HepG2 (cell line): ENCODE data around the gene STK39. TPM values are rescaled to one million over a fixed set of nuclear protein-coding genes. Genes with fewer than 3 reads are reported as not detected.
A peak's percentile ranks its signal among the peaks of the same experiment; 100 is the strongest.

ENCODE experiments used
- ATF7-NPFF ChIP-seq: sonication (generic); formaldehyde crosslinking; IDR thresholded peaks from 2 replicates; pipeline ENCODE4 v1.8.1; 2023; ENCODE audit warnings: mild to moderate bottlenecking, low read depth, missing genetic modification reagents, moderate library complexity
- CAMTA2 ChIP-seq: sonication (generic); formaldehyde crosslinking; IDR thresholded peaks from 2 replicates; pipeline ENCODE4 v1.4.0; 2020; ENCODE audit warnings: mild to moderate bottlenecking, missing genetic modification reagents, borderline replicate concordance
- NFKBIZ ChIP-seq: IDR thresholded peaks from 2 replicates; pipeline ENCODE4 v1.6.1; 2018; ENCODE audit warnings: missing genetic modification reagents, missing compliant biosample characterization
- SOX5 ChIP-seq: IDR thresholded peaks from 2 replicates; pipeline ENCODE4 v1.6.1; 2016; ENCODE audit warnings: borderline replicate concordance
- SP4 ChIP-seq: sonication (generic); formaldehyde crosslinking; IDR thresholded peaks from 2 replicates; pipeline ENCODE4 v1.8.1; 2023; ENCODE audit warnings: mild to moderate bottlenecking, missing genetic modification reagents
- STAG1 ChIP-seq: sonication (generic); formaldehyde crosslinking; IDR thresholded peaks from 2 replicates; pipeline ENCODE4 v1.4.0; 2020; ENCODE audit warnings: missing genetic modification reagents
- TP53 ChIP-seq: sonication (generic); formaldehyde crosslinking; conservative IDR thresholded peaks from 2 replicates; pipeline ENCODE4 v1.4.0; 2020; ENCODE audit warnings: missing genetic modification reagents
- U2AF2 ChIP-seq: fragments of 200-400 bp; formaldehyde crosslinking; IDR thresholded peaks from 2 replicates; pipeline ENCODE4 v1.6.1; 2017; ENCODE audit warnings: low read depth, mild to moderate bottlenecking, low read length
- ZEB1 ChIP-seq: IDR thresholded peaks from 2 replicates; pipeline ENCODE4 v1.6.1; 2012; ENCODE audit warnings: mild to moderate bottlenecking, low read depth, inconsistent platforms; ENCODE audit not compliant: insufficient replicate concordance
- ZFP37 ChIP-seq: sonication (generic); formaldehyde crosslinking; IDR thresholded peaks from 2 replicates; pipeline ENCODE4 v1.4.0; 2020; ENCODE audit warnings: missing genetic modification reagents, borderline replicate concordance
- ZMAT3 ChIP-seq: sonication (generic); formaldehyde crosslinking; conservative IDR thresholded peaks from 2 replicates; pipeline ENCODE4 v1.7.0; 2021; ENCODE audit warnings: missing genetic modification reagents
- ZNF282 ChIP-seq: fragments of 450-650 bp; IDR thresholded peaks from 2 replicates; pipeline ENCODE4 v1.6.1; 2018; ENCODE audit not compliant: partially characterized antibody
- ZNF329 ChIP-seq: sonication (generic); formaldehyde crosslinking; IDR thresholded peaks from 2 replicates; pipeline ENCODE4 v1.9.0; 2021; ENCODE audit warnings: low read depth, mild to moderate bottlenecking, missing genetic modification reagents
- ZNF34 ChIP-seq: sonication (generic); formaldehyde crosslinking; IDR thresholded peaks from 2 replicates; pipeline ENCODE4 v1.4.0; 2020; ENCODE audit warnings: mild to moderate bottlenecking, missing genetic modification reagents, borderline replicate concordance
- ZNF570 ChIP-seq: sonication (generic); formaldehyde crosslinking; IDR thresholded peaks from 2 replicates; pipeline ENCODE4 v1.4.0; 2020; ENCODE audit warnings: mild to moderate bottlenecking, missing genetic modification reagents, borderline replicate concordance
- ZNF614 ChIP-seq: IDR thresholded peaks from 2 replicates; pipeline ENCODE4 v1.6.1; 2018; ENCODE audit warnings: missing biosample characterization, missing genetic modification reagents, inconsistent platforms, borderline replicate concordance
- ZNF839 ChIP-seq: sonication (generic); formaldehyde crosslinking; IDR thresholded peaks from 2 replicates; pipeline ENCODE4 v1.4.0; 2020; ENCODE audit warnings: missing genetic modification reagents, mild to moderate bottlenecking, borderline replicate concordance
- polyA plus RNA-seq, 8 experiments: library from polyadenylated mRNA; depleted of rRNA in 3 of 8; stranded (reverse) in 7 of 8; unstranded in 1 of 8; fragments of >200 nt; fragmentation: Illumina TruSeq in 4 of 8; extraction: Trizol in 4 of 8; gene quantifications; 2 replicates each; pipeline versions ENCODE4 v1.2.1 to v1.2.3, GENCODE V29; 2011 to 2016; ENCODE audit warnings: low read depth in 4 of 8, missing spikeins in 1 of 8, mixed read lengths in 1 of 8; ENCODE audit not compliant: insufficient read depth in 1 of 8
- total RNA-seq, 5 experiments: library from RNA; depleted of rRNA; stranded (reverse); fragments of >200 nt; fragmentation: Illumina TruSeq; extraction: Trizol; gene quantifications; 2 replicates each; pipeline ENCODE4 v1.2.3, GENCODE V29; 2016; ENCODE audit warnings: low read depth in 1 of 5
- TF ChIP-seq, protein P1 (sequence below): sonication (generic); formaldehyde crosslinking; IDR thresholded peaks from 2 replicates; pipeline ENCODE4 v1.8.1; 2023; ENCODE audit warnings: missing genetic modification reagents, inconsistent platforms, borderline replicate concordance
- TF ChIP-seq, protein P2 (sequence below): sonication (generic); formaldehyde crosslinking; IDR thresholded peaks from 2 replicates; pipeline ENCODE4 v1.4.0; 2020; ENCODE audit warnings: missing genetic modification reagents, mild to moderate bottlenecking, borderline replicate concordance
- TF ChIP-seq, protein P3 (sequence below): sonication (generic); formaldehyde crosslinking; IDR thresholded peaks from 2 replicates; pipeline ENCODE4 v1.4.0; 2020; ENCODE audit warnings: mild to moderate bottlenecking, missing genetic modification reagents
- TF ChIP-seq, protein P4 (sequence below): sonication (generic); formaldehyde crosslinking; IDR thresholded peaks from 2 replicates; pipeline ENCODE4 v1.4.0; 2020; ENCODE audit warnings: missing genetic modification reagents, low read depth, mild to moderate bottlenecking, borderline replicate concordance
- TF ChIP-seq, protein P5 (sequence below): sonication (generic); formaldehyde crosslinking; IDR thresholded peaks from 2 replicates; pipeline ENCODE4 v1.5.1; 2020; ENCODE audit warnings: mild to moderate bottlenecking, missing genetic modification reagents, moderate library complexity

STK39 gene
- total and polyA plus RNA-seq, 2 of the 13 experiments (the other 11 are each of a cell fraction or from before 2014, with no cell fraction given) = 27.3 to 38.4 TPM

DNA sequence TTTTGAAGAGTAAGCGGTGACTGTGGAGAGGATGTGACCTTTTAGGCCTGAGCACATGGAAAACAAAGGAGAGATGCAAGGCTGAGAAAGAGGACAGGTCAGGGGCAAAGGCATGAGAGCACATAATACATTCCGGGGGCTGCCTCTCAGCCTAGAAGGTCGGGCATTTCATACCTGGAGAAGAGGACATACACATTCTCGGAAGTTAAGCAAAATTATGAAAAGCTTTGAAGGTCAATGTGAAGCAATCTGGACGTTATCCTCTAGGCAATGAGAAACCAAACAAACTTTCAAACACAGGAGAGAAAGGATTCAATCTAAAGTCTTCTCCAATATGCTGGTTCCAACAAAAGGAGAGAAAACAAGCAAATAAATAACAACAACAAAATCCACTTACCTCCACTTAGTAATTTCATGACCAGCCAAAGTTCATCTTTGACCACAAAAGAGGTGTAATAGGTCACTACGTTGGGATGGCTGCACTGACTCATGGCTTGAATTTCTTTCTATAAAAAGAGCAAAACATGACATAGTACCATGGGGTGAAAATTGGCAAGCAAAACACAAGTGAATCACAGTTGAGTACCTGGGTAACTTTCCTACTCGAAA, 80.4 kb downstream of the STK39 start (continued):
- TF ChIP-seq U2AF2 (no peak), ZNF839 (CRISPR knock-in tag) (no peak), ZNF282 (no peak), NFKBIZ (CRISPR knock-in tag) (peak; percentile 69; the same call in 1 of the 2 replicates), ZFP37 (CRISPR knock-in tag) (0 out of 2 replicates have a peak, but pooled peaks have one; percentile 36), ATF7-NPFF (CRISPR knock-in tag) (peak; percentile 25; the same call in 1 of the 2 replicates), ZNF34 (no peak), ZMAT3 (CRISPR knock-in tag) (no peak), ZNF329 (CRISPR knock-in tag) (no peak), SOX5 (CRISPR knock-in tag) (peak; percentile 92), ZEB1 (peak; percentile 84), SP4 (peak; percentile 49; the same call in 1 of the 2 replicates), ZNF614 (CRISPR knock-in tag) (no peak), CAMTA2 (CRISPR knock-in tag) (no peak), ZNF570 (CRISPR knock-in tag) (no peak), TP53 (peak; percentile 50; the same call in 1 of the 2 replicates), STAG1 (peak; percentile 13; the same call in 1 of the 2 replicates)
- TF ChIP-seq, protein P1, sequence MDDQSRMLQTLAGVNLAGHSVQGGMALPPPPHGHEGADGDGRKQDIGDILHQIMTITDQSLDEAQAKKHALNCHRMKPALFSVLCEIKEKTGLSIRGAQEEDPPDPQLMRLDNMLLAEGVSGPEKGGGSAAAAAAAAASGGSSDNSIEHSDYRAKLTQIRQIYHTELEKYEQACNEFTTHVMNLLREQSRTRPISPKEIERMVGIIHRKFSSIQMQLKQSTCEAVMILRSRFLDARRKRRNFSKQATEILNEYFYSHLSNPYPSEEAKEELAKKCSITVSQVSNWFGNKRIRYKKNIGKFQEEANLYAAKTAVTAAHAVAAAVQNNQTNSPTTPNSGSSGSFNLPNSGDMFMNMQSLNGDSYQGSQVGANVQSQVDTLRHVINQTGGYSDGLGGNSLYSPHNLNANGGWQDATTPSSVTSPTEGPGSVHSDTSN (CRISPR knock-in tag) = no peak
- TF ChIP-seq, protein P2, sequence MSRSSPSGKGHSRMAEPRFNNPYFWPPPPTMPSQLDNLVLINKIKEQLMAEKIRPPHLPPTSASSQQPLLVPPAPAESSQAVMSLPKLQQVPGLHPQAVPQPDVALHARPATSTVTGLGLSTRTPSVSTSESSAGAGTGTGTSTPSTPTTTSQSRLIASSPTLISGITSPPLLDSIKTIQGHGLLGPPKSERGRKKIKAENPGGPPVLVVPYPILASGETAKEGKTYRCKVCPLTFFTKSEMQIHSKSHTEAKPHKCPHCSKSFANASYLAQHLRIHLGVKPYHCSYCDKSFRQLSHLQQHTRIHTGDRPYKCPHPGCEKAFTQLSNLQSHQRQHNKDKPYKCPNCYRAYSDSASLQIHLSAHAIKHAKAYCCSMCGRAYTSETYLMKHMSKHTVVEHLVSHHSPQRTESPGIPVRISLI (CRISPR knock-in tag) = peak; percentile 63; the same call in 1 of the 2 replicates
- TF ChIP-seq, protein P3, sequence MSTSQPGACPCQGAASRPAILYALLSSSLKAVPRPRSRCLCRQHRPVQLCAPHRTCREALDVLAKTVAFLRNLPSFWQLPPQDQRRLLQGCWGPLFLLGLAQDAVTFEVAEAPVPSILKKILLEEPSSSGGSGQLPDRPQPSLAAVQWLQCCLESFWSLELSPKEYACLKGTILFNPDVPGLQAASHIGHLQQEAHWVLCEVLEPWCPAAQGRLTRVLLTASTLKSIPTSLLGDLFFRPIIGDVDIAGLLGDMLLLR (CRISPR knock-in tag) = no peak
- TF ChIP-seq, protein P4, sequence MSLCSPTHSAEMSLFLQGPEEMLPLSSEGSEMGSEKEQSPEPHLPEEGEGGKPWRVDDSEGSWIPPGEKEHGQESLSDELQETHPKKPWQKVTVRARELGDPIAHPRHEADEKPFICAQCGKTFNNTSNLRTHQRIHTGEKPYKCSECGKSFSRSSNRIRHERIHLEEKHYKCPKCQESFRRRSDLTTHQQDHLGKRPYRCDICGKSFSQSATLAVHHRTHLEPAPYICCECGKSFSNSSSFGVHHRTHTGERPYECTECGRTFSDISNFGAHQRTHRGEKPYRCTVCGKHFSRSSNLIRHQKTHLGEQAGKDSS (CRISPR knock-in tag) = no peak
- TF ChIP-seq, protein P5, sequence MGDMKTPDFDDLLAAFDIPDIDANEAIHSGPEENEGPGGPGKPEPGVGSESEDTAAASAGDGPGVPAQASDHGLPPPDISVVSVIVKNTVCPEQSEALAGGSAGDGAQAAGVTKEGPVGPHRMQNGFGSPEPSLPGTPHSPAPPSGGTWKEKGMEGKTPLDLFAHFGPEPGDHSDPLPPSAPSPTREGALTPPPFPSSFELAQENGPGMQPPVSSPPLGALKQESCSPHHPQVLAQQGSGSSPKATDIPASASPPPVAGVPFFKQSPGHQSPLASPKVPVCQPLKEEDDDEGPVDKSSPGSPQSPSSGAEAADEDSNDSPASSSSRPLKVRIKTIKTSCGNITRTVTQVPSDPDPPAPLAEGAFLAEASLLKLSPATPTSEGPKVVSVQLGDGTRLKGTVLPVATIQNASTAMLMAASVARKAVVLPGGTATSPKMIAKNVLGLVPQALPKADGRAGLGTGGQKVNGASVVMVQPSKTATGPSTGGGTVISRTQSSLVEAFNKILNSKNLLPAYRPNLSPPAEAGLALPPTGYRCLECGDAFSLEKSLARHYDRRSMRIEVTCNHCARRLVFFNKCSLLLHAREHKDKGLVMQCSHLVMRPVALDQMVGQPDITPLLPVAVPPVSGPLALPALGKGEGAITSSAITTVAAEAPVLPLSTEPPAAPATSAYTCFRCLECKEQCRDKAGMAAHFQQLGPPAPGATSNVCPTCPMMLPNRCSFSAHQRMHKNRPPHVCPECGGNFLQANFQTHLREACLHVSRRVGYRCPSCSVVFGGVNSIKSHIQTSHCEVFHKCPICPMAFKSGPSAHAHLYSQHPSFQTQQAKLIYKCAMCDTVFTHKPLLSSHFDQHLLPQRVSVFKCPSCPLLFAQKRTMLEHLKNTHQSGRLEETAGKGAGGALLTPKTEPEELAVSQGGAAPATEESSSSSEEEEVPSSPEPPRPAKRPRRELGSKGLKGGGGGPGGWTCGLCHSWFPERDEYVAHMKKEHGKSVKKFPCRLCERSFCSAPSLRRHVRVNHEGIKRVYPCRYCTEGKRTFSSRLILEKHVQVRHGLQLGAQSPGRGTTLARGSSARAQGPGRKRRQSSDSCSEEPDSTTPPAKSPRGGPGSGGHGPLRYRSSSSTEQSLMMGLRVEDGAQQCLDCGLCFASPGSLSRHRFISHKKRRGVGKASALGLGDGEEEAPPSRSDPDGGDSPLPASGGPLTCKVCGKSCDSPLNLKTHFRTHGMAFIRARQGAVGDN (CRISPR knock-in tag) = no peak
